NCI-H1105 treated with DMSO at 0.1 percent for 48 hours (cell line): Measurements from ENCODE around the gene ICA1L.
A peak's percentile ranks its signal among the peaks of the same experiment; 100 is the strongest.
"Not testable (repeated sequence)": the region's sequence is repeated elsewhere in the genome, so short reads cannot be mapped to it uniquely, and the experiment has no call there.

Experiments
- DNase-seq: peaks from one replicate; lab custom pipeline; 2025; lab: John Stamatoyannopoulos, UW

ICA1L gene

DNA sequence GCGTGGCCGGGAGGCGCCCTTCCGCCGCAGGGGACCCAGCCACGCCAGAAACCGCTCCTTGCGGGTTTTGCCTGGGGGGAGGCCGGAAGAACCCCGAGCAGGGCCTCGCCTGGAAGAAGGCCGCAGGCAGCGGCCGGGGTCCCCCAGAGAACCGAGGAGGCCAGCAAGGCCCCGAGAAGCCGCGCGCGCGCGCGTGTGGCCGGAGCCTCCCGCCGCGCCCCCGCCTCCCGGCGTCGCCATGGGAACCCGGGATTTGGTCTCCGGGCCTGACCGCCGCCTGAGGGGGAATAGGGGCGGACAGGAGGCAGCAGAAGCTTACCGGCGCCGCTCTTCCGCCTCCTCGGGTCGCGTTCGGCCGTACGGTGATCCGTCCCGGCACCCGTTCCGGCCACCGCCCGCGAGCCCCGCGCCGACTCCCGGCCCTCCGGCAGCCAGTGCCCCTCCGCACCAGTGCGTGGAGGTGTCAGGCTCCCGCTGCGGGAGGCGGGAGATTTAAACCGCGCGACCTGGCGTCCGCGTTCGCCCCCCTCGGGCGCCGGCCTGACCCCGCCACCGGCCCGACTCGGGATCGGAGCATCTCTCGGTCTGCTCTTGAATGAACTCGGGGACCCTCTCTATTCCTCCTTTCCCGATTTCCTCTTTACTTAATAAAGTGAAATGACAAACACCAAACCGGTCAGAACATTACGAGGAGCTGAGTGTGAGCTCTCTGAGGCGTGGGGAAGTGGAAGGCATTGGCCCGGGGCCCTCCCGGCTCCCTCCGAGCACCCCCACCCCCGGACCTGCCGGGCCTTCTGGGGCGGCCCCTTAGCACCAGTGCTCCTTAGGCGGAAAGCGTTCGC is at the start of gene ICA1L:
ICA1L (minus strand) TSS at position 467 of the 842 bp plus-strand sequence. CDS start 42,757 bp downstream, outside the sequence.
- DNase-seq, result peak; percentile 72

DNA sequence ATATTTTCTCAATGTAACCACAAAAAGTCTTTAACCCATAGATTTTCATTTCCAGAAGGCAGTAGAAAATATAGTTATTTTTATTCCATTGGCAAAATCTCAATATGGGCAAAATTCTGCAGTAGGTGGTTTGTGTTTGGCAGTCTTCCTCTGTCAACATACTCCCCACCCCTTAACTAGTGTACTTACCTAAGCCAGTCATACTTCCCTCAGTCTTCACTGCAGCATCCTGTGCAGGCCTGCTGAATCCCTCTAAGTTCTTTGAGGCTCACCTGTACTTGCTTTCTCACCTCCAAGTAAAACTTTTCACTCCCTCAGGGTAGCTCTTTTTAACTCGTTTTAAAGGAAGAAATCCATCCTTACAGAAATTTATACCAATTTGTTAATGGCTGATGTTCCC is 47.3 kb upstream of the ICA1L start:
- DNase-seq, result no peak

DNA sequence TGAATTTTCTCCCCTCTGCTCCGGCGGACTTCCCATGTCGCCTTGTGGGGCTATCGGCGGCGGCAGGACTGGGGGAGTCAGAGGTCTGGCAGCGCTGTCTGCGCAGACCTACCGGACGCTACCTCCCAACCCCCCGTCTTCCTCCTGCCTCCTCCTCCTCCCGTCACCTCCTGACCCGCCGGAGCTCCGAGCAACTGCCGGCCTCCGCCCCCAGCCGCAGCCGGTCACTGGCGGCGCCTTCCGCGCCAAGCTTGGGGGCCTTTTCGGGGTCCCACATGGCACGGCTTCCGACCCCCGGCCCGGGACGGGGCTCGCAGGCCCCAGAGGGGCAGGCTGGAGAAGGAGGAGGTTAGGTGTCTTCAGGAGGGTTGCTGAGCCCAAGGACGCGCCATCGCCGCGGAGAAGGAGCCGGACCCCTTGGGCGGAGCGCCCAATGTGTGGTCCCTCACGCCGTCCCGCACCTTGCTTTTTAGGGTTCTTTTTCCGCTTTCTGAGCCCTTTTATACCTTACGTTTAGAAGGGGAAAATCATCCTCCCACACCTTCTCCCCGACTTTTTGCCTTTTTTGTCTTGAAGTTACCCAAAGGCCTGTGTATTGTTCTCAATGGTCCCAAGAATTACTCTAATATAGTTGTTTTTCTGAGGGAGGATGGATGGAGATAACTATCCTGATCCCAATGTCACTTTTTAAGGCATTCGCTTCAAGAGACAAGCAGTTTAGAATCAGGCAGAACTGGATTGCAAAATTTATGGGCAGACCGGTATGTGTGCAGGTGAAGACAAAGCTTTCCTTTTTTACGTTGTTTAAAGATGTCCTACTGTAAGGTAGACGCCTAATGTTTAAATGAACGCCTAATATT is 41.0 kb upstream of the ICA1L start:
- DNase-seq, result not testable (repeated sequence)

DNA sequence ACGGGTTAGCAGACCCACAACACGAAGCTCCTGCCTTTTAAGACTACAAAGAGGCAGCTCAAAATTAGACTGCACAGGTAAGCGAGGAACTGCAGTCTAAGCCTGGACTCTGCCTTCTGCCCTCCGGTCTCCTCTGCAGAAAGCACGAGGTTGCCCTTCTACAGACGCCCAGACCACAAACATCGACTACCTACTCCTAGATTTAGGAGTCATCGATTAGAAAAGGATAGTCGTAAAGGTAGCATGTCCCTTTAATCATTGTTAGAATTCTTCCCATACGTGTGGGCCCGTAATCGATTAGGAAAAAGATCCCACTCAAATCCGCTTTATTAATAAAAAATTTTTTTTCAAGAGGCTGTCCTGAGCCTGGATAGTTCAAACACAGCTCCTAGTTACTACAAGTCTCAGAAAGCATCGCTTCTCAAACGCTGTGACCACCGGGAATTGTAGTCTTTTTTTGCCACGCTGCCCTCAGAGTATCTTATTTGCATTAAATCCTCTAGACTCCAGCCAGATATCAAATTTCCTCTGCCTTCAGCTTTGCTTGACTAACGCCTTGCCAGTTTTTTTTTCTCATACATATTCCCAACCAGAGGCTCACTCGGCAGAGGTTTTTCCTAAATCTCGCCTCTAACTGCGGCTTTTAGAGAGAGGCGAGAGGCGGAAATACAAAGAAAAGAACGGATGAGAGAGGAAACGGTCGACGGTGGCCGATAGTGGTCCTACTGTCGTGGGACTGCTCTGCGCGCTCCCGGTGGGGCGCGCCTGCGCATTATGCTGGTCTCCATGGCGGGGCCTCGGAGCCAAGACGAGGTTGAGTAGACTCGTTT is 40.2 kb upstream of the ICA1L start, which contains the start of the genes CARF and WDR12:
CARF (plus strand) TSS at position 764 of the 830 bp plus-strand sequence. CDS start 29,628 bp downstream, outside the sequence.
WDR12 (minus strand) TSS at position 162 of the 830 bp plus-strand sequence. CDS start 197 bp downstream, outside the sequence.
- peak; percentile 89 for DNase-seq

DNA sequence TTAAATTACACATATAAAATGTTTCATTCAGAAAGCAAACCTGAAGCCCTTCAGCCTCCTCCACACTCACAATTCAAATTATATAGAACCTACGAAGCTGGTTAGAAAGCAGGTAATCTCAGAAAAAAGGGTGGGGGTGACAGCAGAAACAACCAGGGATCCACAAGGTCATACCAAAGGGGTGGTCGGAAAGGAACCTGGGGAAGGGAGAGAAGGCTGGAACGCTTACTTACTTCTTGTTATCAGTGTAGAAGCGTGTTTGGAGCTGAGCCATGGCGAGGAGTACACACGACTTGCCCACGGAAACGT is 39.6 kb upstream of the ICA1L start:
- DNase-seq, result no peak

DNA sequence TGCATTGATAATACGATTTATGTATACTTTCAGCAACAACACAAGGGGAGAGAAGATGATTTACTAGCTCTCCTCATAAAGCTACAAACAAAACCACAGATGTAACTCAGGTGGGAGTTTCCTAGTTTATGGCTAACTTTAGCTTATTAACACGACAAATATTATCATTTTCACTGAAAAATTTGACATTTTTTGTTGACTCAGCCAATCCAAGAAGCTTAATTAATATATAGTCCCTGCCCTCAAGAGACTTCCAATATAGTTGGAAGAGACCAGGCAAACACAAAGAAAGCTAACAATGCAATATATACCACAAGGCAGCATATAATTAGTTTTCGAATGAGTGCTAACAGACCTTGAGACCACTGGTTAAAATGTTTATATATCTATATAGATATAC is 39.1 kb upstream of the ICA1L start:
- no peak for DNase-seq

DNA sequence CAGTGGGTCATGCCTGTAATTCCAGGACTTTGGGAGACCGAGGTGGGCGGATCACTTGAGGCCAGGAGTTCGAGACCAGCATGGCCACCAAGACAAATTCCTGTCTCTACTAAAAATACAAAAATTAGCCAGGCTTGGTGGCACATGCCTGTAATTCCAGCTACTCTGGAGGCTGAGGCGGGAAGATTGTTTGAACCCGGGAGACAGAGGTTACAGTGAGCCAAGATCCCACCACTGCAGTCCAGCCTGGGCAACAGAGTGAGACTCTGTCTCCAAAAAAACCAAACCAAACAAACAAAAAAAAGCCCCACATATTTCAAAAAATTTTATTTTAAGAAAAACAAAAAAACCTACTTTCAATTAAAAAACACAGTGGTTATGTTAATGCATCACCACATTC is 38.7 kb upstream of the ICA1L start:
- DNase-seq, result not testable (repeated sequence)

DNA sequence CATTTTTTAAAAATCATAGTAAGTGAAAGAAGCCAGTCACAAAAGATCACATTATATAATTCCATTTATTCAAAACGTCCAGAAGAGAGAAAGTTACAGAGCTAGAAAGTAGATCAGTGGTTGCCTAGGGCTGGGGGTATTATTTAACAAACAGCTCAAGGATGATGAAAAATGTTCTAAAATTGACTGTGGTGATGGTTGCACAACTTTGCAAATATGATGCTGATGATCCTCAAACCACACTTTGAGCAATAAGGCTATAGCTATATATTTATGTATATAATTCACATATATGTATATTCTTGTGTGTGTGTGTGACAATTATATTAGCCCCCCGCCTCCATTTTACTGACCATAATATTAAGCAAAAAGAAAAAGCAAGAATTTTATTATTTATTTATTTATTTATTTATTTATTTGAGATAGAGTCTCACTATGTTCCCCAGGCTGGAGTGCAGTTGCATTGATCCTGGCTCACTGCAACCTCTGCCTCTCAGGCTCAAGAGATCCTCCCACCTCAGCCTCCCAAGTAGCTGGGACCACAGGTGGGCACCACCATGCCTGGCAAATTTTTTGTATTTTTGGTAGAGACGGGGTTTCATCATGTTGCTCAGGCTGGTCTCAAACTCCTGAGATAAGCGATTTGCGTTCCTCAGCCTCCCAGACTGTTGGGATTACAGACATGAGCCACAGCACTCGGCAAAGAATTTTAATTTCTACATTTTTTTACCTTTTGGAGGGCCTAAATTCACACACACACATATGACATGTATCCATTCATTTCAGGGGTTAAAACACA is 38.0 kb upstream of the ICA1L start:
- no peak for DNase-seq

DNA sequence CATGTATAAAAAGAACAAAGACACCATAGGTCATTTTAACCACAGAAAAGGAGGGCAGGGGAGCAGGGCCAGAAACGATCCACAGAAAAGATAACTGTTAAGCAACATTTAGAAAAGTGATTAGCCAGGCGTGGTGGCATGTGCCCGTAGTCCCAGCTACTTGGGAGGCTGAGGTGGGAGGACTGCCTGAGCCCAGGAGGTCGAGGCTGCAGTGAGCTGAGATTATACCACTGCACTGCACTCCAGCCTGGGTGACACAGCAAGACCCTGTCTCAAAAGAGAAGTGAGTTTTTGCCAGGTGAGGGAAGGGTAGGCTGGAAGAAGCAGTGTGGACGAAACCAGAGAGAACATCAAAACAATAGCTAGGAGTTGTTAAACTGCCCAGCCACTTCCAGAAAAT is 36.6 kb upstream of the ICA1L start:
- DNase-seq, result no peak

DNA sequence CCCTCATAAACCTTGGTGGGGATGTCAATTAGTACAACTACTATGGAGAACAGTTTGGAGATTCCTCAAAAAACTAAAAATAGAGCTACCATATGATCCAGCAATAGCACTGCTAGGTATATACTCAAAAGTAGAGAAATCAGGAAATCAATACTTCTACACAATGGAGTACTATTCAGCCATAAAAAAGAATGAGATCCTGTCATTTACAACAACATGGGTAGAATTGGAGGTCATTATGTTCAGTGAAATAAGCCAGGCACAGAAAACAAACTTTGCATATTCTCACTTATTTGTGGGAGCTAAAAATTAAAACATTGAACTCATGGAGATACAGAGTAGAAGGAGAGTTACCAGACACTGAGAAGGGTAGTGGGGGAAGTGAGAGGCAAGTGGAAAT is 33.9 kb upstream of the ICA1L start:
- not testable (repeated sequence) for DNase-seq

DNA sequence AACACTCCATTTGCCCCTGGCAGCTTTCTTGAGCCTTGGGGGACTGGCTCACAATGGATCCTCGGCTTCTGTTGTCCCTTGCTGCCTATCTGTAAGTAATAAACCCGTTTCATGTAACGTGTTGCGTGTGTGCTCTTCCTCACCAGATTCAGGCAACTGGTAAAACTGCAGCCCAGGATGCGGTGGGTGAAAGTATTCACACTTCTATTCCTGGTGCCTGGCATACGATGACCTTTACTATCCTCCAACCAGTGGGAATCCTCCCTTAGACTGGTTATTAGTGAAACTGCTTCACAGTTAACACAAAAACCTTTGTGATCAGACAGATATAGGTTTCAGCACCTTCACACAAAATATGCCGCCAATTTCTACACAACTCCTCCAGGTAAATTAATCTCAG is 13.6 kb upstream of the ICA1L start:
- DNase-seq, result no peak

DNA sequence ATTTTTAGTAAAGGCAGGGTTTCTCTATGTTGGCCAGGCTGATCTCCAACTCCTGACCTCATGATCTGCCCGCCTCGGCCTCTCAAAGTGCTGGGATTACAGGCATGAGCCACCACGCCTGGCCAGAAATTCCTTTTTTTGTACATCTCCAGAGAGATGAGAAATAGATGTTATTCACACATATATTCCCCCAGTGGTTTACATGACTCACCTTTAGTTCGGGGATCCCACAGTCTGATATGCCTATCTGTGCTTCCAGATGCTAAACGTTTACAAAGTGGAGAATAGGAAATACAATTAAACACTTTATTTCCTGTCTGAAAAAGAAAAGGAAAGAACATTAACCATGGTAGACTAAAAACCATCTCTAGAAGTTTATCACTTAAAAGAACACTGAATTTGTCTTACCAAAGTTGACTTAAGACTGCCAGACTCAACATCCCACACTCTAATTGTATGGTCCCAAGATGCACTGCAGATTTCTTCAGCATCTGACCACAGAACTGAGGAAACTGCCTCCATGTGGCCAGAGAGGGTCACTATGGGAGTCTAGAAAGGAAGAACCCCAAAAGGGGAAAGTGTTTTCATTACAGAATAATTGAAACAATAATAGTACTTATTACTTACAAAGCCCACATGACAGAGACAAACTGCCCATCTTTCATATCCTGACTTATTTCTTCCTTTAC is 12.6 kb upstream of the ICA1L start:
- DNase-seq, result no peak

DNA sequence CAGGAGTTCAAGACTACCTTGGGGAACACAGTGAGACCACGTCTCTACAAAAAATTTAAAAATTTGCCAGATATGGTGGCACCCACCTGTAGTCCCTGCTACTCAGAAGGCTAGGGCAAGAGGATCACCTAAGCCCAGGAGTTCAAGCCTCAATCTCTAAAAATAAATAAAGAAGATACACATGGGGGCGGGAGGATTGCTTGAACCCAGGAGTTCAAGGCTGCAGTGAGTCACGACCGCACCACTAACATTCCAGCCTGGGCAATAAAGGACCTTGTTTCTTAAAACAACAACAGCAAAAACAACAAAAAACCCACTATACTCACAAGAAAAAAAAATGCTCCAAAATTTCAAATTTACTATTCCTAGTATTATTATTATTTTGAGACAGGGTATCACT is 10.0 kb upstream of the ICA1L start:
- no peak for DNase-seq

DNA sequence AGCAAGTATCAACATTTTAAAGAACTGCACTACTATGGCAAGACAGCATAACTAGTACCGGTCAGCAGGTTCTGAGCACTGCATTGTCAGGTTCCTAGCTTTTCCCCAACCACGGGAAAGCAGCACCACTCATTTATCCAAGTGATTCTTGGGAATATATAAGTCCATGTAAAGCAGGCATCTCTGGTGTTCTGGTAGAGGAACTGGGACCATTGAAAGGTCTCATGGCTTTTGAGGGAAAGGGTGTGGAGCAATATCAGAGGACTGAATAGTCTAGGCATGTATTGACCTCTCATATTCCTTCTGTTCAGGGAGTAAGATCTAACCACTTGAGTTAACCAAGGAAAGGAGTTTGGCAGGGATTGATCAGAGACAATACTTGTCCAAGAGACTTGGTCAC is 6.1 kb upstream of the ICA1L start:
- no peak for DNase-seq

DNA sequence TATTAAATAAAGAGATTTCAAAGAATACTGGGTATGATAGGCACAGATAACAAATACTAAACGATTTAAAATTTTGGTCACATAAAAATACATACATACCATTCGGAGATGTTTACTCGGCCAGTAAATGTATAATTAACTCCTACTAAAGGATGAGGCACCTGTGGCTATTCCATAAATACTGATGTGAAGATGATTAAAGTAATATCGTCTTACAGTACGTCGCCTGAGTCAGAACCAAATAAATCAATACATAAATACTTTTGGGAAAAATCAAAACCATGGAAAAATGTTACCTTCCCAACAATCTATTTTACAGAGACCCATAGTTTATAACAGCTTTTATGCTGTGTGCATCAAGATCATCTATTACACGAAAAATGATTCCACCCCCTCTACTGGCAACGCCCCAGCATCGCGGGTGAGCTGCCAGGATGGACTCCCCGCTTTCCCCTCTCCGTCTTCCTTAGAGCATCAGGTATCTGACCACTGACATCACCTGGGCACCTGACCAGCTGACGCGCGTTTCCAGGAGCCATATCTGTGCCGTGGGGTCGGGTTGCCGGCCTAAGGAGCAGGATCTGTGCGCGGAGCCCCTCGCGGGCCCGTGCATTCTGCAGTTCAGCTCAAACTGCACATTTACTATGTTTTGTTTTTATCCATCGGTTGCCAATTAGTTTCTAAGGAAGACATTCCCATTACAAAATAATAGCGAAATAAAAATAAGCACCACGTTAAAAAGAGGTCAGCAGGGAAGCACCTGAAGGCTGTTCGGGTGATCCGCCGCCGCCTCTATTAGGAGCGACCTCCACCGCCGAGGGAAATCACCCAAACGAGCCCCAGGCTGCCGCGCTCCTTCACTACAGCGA is 901 bp downstream of the ICA1L start:
- DNase-seq, result peak; percentile 92

DNA sequence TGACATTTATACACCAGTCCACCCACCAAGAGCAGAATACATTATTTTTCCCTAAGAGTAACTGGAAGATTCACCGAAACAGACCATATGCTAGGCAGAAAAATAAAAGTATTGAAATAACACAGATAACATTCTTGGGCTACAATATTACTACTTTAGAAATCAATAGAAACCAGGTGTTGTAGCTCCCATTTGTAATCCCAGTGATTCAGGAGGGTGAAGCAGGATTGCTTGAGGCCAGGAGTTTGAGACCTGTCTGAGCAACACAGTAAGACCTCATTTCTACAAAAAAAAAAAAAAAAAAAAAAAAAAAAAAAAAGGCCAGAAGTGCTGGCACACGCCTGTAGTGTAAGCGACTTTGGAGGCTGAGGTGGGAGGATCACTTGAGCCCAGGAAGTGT is 9.6 kb downstream of the ICA1L start:
- no peak for DNase-seq

DNA sequence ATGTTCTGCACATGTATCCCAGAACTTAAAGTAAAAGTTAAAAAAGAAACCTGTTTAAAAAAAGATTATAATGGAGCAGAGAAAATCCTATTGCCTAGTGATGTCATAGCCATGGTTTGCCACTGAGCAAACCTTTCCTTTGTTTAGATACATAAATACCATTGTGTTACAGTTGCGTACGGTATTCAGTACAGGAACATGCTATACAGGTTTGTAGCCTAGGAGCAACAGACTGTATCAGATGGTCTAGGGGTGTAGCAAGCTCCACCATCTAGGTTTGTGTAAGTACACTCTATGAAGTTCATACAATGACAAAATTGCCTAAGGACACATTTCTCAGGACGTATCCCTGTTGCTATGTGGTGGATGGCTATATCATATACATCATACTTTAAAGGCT is 13.0 kb downstream of the ICA1L start:
- DNase-seq, result no peak

DNA sequence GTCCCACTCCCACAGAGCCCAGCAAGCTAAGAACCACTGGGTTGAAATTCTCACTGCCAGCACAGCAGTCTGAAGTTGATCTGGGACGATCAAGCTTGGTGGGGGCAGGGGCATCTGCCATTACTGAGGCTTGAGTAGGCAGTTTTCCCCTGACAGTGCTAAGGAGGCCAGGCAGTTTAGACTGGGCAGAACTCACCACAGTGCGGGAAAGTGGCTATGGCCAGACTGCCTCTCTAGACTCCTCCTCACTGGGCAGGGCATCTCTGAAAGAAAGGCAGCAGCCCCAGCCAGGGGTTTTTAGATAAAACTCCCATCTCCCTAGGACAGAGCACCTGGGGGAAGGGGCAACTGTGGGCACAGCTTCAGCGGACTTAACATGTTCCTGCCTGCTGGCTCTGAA is 22.2 kb downstream of the ICA1L start:
- DNase-seq, result not testable (repeated sequence)

DNA sequence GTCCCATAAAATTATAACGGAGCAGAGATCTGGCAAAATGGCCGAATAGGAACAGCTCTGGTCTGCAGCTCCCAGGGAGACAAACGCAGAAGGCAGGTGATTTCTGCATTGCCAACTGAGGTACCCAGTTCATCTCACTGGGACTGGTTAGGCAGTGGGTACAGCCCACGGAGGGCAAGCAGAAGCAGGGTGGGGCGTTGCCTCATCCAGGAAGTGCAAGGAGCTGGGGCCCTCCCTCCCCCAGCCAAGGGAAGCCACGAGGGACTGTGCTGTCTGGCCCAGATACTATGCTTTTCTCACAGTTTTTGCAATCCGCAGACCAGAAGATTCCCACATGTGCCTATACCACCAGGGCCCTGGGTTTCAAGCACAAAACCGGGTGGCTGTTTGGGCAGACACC is 22.8 kb downstream of the ICA1L start:
- no peak for DNase-seq
